ENCODE data around the gene GNGT1.

The GNGT1 gene

DNA sequence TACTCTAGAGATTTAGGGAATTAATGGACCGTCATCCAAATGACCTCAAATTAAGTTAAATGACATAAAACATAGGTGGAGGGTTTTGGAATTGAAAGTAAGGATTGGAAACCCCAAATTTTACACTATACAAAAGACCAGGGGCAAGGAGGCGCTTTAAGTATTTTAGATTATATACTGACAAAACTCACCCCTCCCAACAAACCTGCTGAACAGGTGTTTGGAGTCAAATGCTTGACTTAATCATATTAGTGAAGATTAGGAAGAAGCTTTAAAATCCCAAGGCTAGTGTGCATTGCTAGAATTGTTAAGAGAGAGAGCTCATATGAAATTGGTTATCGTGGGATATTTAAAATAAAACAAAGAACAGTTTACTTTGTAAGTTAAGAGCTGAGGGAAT lies at the start of gene GNGT1:
Gene GNGT1 (plus strand): TSS at position 301 of the 400 bp plus-strand sequence. CDS start 180 bp downstream, outside the sequence.
- no peak for DNase-seq (ENCODE audit: low spot score)

DNA sequence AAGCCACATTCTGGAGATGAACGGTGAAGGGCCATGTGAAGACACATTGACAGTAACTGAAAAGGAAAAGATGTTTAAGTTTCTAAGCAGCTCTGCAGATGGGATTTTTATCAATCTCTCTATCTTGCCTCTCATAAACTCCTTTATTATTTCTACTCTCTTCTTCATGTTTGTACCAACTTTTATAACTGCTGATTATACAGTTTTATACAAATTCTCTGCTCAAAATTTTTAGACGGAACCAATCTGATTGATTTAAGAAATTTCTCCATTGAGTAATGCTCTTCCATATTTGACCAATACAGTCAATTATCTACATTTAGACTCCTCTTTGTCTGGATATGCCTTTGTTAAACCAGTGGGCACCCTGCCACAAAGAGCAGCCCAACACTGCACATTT lies 47.5 kb upstream of the GNGT1 start:
- DNase-seq (ENCODE audit: low spot score): no peak

DNA sequence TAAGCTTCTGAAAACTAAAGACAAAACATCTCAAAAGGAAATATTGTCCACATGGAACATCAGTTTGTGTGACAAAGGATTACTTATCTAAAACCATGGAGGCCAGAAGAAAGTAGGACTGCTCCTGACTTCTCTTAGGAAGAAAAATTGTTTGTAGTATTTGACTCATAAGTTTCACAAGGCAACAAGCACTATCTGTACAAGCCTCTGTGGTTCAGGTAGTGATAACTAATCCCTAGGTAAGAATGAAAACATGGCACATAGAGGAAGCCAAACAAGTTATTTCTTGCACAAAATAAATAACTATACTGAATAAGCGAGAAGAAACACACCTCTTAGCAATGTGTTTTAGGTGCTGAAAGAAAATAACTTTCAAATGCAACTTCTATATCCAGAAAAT lies 46.1 kb upstream of the GNGT1 start:
- no peak for DNase-seq (ENCODE audit: low spot score)

- DNase-seq (ENCODE audit: low spot score): no peak
Observed at GRCh38 chr7:93861325-93861949, 44.9 kb upstream of the GNGT1 start.

DNA sequence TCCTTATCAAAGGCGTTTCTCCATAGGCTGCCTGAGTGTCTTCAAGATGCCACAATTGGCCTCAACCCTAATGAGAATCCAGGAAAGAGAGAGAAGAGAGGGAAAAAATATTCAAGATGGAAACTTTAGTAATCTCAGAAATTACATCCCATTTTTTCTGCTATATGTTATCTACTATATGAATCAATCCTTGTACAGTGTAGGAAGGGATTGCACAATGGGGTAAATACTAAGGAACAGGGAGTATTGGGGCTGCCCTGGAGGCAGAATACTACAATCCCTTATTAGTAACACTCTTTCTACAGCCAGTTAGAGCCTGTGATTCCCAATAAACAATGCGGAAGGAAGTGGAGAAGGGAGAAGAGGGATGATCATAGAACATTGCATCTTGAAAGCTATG lies 43.7 kb upstream of the GNGT1 start:
- no peak for DNase-seq (ENCODE audit: low spot score)

- no peak for DNase-seq (ENCODE audit: low spot score)
Observed at GRCh38 chr7:93866886-93867285, 39.5 kb upstream of the GNGT1 start.

- no peak for DNase-seq (ENCODE audit: low spot score)
Observed at GRCh38 chr7:93873998-93874574, 32.3 kb upstream of the GNGT1 start.

DNA sequence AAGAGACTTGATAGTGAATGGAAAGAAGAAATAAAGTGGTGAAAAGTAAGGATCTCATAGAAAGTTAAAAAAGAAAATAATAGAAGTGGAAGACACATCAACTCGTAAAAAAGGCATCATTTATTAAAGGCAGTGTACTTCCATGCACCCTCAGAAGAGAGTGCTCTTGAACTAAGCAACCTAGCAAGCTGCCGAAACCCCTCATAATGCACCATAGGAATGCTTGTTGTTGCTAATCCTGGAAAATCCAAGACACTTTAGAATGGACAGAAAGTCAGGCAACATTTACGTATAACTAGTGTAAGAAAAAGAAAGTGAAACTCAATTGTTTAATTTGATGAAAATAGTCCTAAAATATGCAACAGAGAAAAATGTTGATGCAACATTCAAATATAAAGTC lies 28.6 kb upstream of the GNGT1 start:
- DNase-seq (ENCODE audit: low spot score): no peak

DNA sequence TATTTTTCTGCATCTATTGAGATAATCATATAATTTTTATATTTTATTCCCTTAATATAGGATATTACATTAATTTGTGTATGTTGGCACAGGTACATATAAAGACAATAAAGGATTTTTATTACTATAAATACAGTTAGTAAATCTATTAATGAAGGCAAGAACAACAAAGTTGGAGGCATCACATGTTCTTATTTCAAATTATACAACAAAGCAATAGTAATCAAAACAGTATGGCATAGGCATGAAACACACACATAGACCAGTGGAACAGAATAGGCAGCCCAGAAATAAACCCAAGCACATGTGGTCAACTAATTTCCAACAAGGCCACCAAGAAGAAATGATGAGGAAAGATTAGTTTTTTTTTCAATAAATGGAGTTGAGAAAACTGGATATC lies 27.0 kb upstream of the GNGT1 start:
- no peak for DNase-seq (ENCODE audit: low spot score)

DNA sequence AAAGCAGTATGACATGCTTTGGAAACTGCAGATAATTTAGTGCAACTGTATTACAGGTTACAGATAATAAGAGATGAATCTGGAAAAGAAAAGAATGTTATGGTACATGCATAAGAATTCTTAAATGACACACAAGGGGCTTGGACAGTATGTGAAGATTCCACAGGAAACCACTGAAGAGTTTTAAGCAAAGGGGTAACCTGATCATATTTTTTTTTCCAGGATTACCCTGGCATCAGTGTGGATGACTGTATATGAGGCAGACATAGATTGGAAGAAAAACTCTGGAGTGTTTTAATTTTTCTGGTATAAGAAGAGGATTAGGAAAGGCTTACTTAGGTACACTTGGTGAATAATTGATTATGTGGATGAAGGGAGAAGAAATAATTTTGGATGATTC lies 23.9 kb upstream of the GNGT1 start:
- no peak for DNase-seq (ENCODE audit: low spot score)

DNA sequence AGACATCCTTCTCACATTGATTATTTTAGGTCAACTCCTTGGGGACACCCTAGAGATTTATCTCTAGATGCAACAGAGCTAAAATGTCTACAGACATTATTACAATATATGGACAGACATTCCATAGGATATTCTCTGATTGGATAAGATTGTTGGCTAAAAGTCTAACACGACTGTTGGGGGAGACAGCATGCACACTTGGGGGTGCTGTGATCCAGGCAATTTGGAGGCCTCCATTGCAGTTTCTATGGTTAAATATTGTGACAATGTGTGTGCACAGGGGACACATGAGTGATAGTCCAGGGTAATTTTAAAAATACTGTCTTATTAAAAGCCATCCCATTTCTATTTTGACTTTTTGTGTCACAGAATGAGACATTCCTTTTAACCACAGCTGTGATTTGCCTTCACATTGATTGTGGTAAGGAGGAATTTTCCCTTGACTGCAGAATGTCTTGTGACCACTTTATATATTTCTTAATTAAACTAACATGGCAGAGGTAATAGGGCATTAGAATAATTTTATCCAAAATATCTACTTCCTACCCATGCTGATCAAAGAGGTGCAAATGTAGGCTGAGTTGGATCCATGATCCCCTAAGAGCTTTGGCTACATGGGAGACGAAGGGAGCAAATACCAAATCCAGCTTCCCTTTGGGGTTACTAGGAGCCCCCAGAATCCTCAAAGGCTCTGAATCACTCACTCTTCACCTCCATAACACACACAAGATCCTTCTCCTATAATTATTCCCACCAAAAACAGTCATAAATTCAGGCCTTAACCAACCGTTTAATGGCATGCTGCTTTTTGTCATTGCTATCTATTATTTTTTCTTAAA lies 23.1 kb upstream of the GNGT1 start:
- DNase-seq (ENCODE audit: low spot score): no peak

- no peak for DNase-seq (ENCODE audit: low spot score)
Observed at GRCh38 chr7:93883917-93884345, 22.4 kb upstream of the GNGT1 start.

DNA sequence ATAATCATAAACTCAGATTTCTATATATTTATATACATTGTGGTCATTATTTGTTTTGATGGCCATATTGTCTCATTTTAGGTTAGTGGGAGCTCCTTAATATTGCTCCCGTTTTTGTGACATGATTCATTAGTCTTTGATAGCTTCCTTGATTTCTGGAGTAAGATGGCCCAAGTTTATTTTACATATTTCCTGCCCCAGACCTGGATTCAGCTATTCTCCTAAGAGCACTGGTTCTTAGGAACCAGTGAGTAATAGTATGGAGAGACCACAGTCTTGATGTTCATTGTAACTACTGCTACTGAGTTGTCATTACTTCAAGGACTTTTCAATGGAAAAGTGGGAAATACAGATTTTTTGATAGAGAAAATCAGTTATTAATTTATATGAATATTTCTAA lies 21.8 kb upstream of the GNGT1 start:
- no peak for DNase-seq (ENCODE audit: low spot score)

GRCh38 chr7:93889261-93889660 lies 17.1 kb upstream of the GNGT1 start:
- peak; percentile 30 for DNase-seq (ENCODE audit: low spot score)

GRCh38 chr7:93890041-93890463 lies 16.3 kb upstream of the GNGT1 start:
- peak; percentile 67 for DNase-seq (ENCODE audit: low spot score)

DNA sequence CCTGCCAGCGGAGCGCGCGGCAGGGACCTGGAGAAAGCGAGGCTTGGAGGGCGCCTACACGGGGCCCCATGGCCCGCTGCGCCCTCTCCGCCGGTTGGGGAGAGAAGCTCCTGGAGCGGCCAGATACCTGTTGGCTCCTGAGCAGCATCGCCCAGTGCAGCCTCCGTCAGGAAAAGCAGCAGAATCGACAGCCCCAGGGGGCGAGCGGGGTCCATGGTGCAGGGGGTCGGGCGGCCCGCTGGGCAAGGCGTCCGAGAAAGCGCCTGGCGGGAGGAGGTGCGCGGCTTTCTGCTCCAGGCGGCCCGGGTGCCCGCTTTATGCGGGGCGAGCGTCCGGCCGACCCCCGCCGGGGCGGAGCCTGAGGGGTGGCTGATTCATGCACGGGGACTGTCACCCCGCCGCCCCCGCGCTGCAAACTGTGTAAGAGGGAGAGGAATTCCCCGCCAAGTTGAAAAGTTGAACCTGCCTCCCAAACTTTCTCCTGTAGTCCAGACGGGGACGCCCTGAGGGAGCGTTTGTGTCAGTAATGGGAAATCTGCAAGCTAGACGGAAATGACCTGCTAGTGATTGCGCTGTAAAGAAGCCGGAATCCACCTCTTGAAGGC lies 15.8 kb upstream of the GNGT1 start, which contains the start of gene TFPI2:
Gene TFPI2 (minus strand): TSS at position 290 of the 605 bp plus-strand sequence. CDS start 75 bp downstream, at position 215.
- peak; percentile 63 for DNase-seq (ENCODE audit: low spot score)

DNA sequence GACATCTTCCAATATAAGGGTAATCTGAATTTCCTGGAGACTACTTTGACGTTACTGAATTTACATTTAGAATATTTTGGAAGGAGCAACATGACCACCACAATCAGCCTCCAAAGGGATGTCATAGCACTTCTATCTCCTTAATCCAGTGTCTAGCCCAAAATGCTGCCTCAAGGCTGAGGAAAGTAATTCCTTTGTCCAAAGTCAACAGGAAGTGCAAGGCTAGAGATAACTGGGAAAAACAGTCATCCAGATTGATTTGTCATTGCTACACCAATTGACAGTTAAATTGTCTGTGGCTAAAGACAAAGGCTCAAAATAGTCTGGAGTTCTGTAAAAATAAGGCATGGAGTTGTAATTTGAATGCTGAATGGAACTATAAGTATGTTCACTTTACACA lies 11.9 kb upstream of the GNGT1 start:
- no peak for DNase-seq (ENCODE audit: low spot score)

- DNase-seq (ENCODE audit: low spot score): no peak
Observed at GRCh38 chr7:93894966-93895640, 11.3 kb upstream of the GNGT1 start.

GRCh38 chr7:93895859-93896600 lies 10.3 kb upstream of the GNGT1 start:
- no peak for DNase-seq (ENCODE audit: low spot score)

DNA sequence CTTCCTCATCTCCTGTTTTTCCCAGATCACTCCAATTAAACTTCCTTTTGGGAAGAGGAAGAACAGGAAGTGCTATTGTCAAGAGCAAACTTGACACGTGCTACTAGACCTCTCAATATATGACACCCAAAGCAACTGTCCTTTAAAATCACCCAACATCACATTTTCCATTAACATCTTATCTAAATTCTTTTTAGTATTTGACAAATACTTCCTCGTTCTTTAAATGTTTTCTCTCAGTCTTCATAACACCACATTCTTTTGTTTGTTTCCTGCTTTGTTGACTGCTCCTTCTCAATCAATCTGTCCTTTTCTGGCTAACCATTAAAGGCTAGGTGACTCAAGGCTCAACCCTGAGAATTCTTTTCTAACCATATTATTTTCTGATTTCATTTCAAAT lies 8.7 kb upstream of the GNGT1 start:
- no peak for DNase-seq (ENCODE audit: low spot score)

DNA sequence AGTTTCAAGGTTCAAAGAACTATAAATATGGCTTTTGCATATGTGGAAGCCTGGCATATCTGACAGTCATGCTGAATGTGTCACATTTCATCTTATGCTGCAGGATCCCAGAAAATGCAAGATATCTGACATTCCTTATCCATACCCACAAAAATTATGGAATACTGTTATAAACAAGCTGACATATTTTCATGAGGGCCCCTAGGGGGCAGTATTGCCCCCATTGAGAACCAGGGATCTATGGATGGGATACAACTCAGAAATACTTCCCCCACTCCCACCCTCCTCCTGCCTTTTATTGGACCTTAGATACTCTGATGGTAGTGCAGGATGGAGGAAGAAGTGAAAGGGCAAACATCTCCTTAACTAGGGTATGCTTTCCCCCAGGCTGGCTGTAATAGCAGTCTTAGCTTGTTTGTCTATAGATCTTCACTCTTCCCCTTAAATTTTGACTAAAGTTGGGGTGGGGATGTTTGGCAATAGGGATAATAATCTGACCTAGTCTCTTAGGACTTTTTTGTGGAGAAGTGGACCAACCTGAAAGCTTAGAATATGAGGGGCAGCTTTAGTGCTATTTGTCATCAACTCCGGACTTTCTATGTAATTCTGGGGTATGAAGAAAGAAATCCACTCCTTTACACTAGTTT lies 3.5 kb upstream of the GNGT1 start:
- DNase-seq (ENCODE audit: low spot score): peak; percentile 53
